Right lobe of liver (tissue), 4 donors: ENCODE data around the gene GPR161.

Experiments used
- CTCF ChIP-seq, 4 donors: fragments of 200-600 bp in 3 of 4; fragments of 450-650 bp in 1 of 4; IDR thresholded peaks; one replicate each; pipeline versions ENCODE4 v1.5.1 to v1.8.0; 2016 to 2022; ENCODE audit warnings: antibody characterized with exemption in 4 of 4, mild to moderate bottlenecking in 2 of 4
- POLR2A ChIP-seq: fragments of 450-650 bp; IDR thresholded peaks from one replicate; pipeline ENCODE4 v1.6.1; 2017; ENCODE audit warnings: antibody characterized with exemption, mild to moderate bottlenecking
- donor health status: DM: no; HTN: no; CAD: no.
- donor health status: DM: no; HTN: no; CAD: no.
- donor health status: DM: no; HTN: yes; CAD: no.

GRCh38 chr1:168159979-168160378 lies 23.2 kb upstream of the GPR161 start:
- no peak for TF ChIP-seq POLR2A
- TF ChIP-seq CTCF (IDR thresholded peaks at IDR 0.05): no peak
